Activated T-cell treated with anti-CD3 and anti-CD28 coated beads, Interleukin-2, amount 50 U/mL, for 4 hours (primary cell): ENCODE measurements around the gene PRDM16. TPM values are rescaled to one million over a fixed set of nuclear protein-coding genes. Genes with fewer than 3 reads are reported as not detected.

Experiments used
- ATAC-seq, 2 donors: fragments of 200-7000 bp; cut with Tn5 transposase; one replicate each; pipeline ENCODE4 v1.10.0; 2021
- DNase-seq: peaks from one replicate; pipeline ENCODE4 v3.0.0-alpha.2; 2020
- H3K27me3 Mint-ChIP-seq: one replicate; pipeline ENCODE4 v1.8.0; 2021; ENCODE audit warnings: low read depth, mixed read lengths
- H3K36me3 Mint-ChIP-seq: one replicate; pipeline ENCODE4 v1.8.0; 2022; ENCODE audit warnings: mixed read lengths; ENCODE audit not compliant: insufficient read depth
- H3K4me1 Mint-ChIP-seq: one replicate; pipeline ENCODE4 v1.8.0; 2021; ENCODE audit warnings: low read depth, mixed read lengths
- H3K4me3 Mint-ChIP-seq: one replicate; pipeline ENCODE4 v1.8.0; 2021; ENCODE audit warnings: mild to moderate bottlenecking, moderate library complexity, mixed read lengths
- H3K9me3 Mint-ChIP-seq: one replicate; pipeline ENCODE4 v1.8.0; 2021; ENCODE audit warnings: mixed read lengths
- total RNA-seq, 3 donors: library from RNA; stranded (reverse); gene quantifications; one replicate each; pipeline ENCODE4 v1.2.1, GENCODE V29; 2021

The PRDM16 gene
- total RNA-seq, 3 donors from 2014 or later, result 0.05 to 0.22 TPM; not detected in 1

DNA sequence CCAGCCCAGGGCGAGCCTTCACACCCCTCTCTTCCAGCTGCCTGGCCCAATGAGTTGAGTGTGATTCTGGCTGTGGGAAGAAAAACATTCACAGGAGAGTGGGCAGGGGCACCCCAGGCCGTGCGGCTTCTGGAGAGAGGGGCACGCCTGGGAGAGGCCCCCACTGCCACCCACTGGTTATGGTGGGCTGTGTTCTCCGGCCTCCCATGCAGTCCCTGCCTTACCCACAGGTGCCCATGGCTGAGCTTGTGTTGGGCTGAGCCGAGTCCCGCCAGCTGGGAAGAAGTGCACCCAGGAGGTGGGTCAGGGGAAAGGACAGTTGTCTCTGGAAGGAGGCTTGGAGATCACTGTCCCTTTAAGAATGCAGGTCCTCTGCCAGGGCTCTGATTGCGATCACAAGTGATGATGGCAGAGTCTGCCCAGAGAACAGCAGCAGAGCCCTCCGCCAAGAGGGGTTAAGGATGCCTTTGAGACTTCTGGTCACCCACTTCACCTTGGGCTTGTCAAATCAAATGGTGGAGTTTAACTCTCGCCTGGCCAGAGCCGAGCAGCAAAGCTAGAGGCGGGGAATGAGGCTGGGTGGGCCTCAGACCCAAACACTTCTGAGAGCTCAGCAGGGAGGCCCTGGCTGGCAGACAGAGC, 260.8 kb downstream of the PRDM16 start:
- H3K4me1 Mint-ChIP-seq, result no peaks in the 10 kb centered on the region
- ATAC-seq (no peak), DNase-seq (no peak)
- H3K27me3 Mint-ChIP-seq, result peaks cover 19% of the 10 kb centered on the region
- H3K9me3 Mint-ChIP-seq, result no peaks in the 10 kb centered on the region
- no peak overlapping the region for H3K4me3 Mint-ChIP-seq
- H3K36me3 Mint-ChIP-seq, result no peaks in the 10 kb centered on the region

DNA sequence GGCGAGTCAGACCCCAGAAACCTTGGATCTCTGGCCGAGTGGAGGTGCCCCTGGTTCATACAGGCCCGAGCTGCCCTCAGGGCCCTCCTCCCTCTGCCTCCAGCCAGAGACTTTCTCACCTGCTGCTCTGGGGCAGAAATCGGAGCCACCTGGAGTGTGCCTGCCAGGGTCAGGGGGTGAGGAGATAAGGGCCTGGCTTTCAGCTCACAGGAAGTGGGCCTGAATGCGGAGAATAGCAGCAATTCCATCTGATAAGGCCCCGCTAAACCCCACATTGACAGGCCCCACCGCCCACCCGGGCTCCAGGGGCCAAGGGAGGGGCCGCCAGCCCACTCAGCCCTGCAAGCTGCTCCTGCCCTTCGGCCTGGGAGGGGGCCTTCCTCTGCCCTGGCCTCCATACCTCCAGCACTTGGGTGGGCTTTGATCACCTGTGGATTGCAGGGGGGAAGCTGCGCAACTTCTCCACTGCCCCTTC, 261.8 kb downstream of the PRDM16 start:
- ATAC-seq (no peak), DNase-seq (no peak)
- H3K4me1 Mint-ChIP-seq, result no peaks in the 10 kb centered on the region
- no peak overlapping the region for H3K4me3 Mint-ChIP-seq
- H3K36me3 Mint-ChIP-seq, result no peaks in the 10 kb centered on the region
- H3K9me3 Mint-ChIP-seq, result no peaks in the 10 kb centered on the region
- H3K27me3 Mint-ChIP-seq, result peaks cover 16% of the 10 kb centered on the region

DNA sequence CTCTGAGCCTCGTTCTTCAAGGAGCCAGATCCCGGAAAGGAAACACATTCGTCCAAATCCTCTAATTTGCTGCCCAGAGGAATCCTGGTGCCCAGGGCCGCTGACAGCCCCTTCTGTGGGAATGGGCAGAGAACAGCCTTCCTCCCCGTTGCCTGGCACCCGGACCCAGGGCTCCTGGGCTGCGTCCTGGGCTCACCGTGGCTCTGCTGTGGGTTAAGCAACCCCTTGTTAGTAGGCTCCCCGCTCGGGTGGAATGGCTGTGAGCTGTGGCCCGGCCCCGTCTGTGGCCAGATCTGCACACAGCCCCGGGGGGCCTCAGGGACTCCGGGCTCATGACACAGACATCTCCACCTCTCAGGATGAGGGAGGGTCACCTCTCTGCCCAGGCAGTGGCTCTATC, 262.6 kb downstream of the PRDM16 start:
- ATAC-seq, result no peak
- no peak overlapping the region for H3K4me3 Mint-ChIP-seq
- H3K36me3 Mint-ChIP-seq, result no peaks in the 10 kb centered on the region
- peaks cover 12% of the 10 kb centered on the region for H3K27me3 Mint-ChIP-seq
- no peak for DNase-seq
- no peaks in the 10 kb centered on the region for H3K4me1 Mint-ChIP-seq
- H3K9me3 Mint-ChIP-seq, result no peaks in the 10 kb centered on the region

DNA sequence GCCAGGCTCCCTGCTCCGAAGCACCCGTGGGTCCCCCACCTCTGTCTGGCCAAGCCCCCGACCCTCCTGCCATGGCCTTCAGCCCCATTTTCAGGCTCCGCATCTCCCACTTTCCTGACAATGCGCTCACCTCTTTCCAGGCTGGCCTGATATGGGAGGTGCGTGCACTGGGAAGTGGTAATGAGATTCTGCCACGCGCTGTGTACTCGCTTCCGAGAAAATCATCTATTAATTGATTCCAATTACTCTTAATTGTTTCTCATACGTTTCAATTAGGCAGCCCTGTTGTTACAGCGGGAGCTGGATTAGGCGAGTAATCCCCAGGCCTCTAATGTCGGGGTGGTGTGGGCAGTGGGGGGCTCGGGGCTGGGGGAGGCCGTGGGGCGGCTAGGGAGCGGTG, 263.0 kb downstream of the PRDM16 start:
- Mint-ChIP-seq H3K27me3 (peaks cover 12% of the 10 kb centered on the region), H3K9me3 (no peaks in the 10 kb centered on the region), H3K4me1 (no peaks in the 10 kb centered on the region), H3K36me3 (no peaks in the 10 kb centered on the region), H3K4me3 (no peak overlapping the region)
- ATAC-seq (no peak), DNase-seq (no peak)

DNA sequence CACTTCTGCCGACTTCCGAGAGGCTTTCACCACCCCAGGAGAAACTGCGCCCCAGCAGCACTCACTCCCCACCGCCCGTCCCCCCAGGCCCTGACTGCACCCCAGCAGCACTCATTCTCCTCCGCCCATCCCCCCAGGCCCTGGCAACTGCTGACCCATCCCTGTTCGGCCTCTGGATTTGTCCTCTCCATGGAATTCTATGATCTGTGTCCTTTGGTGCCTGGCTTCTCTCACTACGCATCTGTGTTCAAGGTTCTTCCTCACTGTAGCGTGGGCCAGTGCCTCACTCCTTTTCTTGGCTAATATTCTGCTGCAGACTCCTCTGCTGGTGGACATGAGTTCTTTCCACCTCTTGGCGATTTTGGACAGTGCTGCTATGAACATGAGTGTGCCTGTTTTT, 263.7 kb downstream of the PRDM16 start:
- no peaks in the 10 kb centered on the region for H3K9me3 Mint-ChIP-seq

DNA sequence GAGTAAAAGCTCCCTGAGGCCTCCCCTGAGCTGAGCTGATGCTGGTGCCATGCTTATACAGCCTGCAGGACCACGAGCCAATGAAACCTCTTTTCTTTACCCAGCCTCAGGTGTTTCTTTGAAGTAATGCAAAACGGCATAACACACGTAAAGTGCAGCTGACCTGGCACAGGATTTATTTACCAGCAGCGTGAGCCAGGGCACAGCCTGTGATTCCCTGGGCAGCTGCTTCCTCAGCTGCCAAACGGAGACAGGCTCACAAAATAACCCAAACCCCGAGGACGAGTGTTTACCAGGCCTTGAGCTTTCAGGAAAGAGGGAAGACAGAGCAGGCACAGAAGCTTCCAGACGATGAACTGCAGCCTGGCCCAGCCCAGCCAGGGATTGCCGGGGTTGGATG, 264.9 kb downstream of the PRDM16 start:
- no peak overlapping the region for H3K4me3 Mint-ChIP-seq
- H3K4me1 Mint-ChIP-seq, result no peaks in the 10 kb centered on the region
- no peaks in the 10 kb centered on the region for H3K9me3 Mint-ChIP-seq
- DNase-seq (no peak), ATAC-seq (no peak)
- peaks cover 9% of the 10 kb centered on the region for H3K27me3 Mint-ChIP-seq
- H3K36me3 Mint-ChIP-seq, result no peaks in the 10 kb centered on the region

More for the DNA sequence above, 263.7 kb downstream of the PRDM16 start:
- ATAC-seq, result no peak
- peaks cover 12% of the 10 kb centered on the region for H3K27me3 Mint-ChIP-seq
- DNase-seq, result no peak
- H3K36me3 Mint-ChIP-seq, result no peaks in the 10 kb centered on the region
- no peaks in the 10 kb centered on the region for H3K4me1 Mint-ChIP-seq
- H3K4me3 Mint-ChIP-seq, result no peak overlapping the region

DNA sequence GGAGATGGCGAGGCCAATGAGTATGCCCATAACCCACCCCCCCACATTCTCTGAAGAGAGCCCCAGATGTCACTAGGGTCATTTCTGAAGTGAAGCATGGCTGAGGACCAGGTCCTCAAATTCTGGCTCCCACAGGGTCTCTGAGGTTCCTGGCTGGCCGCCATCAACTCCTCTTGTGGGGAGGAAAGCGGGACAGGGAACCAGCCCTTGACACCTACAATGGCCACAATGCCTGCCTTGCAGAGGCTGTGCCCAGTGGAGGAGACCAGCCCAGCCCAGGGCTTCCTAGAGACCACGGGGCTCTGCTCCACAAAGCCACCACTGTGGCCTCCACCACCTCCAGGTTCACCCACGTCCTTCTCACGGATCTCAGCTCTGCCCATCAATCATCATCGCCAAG, 265.4 kb downstream of the PRDM16 start:
- Mint-ChIP-seq H3K27me3 (peaks cover 7% of the 10 kb centered on the region), H3K9me3 (no peaks in the 10 kb centered on the region), H3K36me3 (no peaks in the 10 kb centered on the region), H3K4me3 (no peak overlapping the region), H3K4me1 (no peaks in the 10 kb centered on the region)
- DNase-seq (no peak), ATAC-seq (no peak)

DNA sequence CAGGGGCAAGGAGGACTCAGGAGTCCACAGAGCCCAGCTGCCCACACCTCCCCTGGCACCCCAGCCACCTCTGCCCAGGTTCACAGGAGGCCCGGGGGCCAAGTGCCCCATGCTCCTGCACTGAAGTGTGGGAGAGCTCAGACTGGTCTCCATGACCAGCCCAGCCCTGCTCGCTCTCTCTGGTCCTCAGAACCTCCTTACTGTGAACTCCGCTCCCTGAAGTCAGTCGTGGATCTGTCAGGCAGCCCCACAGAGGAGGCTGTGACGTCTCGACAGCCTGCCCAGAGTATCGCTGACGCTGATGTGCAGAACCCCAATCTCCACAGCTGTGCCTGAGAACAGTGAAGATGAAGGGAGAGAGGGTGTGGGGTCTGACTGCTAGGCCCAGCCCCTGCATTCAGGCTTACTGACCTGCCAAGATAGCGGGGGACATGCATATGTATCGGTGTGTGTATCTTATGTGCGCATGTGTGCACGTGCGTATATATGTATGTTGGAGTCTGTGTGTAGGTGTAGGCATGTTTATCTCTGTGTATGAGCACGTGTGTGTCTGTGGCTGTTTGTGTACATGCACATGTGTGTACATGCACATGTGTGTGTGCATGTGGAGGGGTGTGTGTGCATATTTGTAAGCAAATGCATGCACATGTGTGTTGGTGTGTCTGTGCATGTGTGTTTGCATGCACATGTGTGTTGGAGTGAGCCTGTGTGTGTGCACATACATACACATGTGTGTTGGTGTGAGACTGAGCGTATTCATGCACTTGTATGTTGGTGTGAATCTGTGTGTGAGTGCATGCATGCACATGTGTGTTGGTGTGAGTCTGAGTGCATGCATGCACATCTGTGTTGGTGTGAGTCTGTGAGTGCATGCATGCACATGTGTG, 267.0 kb downstream of the PRDM16 start:
- ATAC-seq (no peak), DNase-seq (no peak)
- Mint-ChIP-seq H3K9me3 (no peaks in the 10 kb centered on the region), H3K4me3 (no peak overlapping the region), H3K27me3 (peaks cover 6% of the 10 kb centered on the region), H3K36me3 (no peaks in the 10 kb centered on the region), H3K4me1 (no peaks in the 10 kb centered on the region)

DNA sequence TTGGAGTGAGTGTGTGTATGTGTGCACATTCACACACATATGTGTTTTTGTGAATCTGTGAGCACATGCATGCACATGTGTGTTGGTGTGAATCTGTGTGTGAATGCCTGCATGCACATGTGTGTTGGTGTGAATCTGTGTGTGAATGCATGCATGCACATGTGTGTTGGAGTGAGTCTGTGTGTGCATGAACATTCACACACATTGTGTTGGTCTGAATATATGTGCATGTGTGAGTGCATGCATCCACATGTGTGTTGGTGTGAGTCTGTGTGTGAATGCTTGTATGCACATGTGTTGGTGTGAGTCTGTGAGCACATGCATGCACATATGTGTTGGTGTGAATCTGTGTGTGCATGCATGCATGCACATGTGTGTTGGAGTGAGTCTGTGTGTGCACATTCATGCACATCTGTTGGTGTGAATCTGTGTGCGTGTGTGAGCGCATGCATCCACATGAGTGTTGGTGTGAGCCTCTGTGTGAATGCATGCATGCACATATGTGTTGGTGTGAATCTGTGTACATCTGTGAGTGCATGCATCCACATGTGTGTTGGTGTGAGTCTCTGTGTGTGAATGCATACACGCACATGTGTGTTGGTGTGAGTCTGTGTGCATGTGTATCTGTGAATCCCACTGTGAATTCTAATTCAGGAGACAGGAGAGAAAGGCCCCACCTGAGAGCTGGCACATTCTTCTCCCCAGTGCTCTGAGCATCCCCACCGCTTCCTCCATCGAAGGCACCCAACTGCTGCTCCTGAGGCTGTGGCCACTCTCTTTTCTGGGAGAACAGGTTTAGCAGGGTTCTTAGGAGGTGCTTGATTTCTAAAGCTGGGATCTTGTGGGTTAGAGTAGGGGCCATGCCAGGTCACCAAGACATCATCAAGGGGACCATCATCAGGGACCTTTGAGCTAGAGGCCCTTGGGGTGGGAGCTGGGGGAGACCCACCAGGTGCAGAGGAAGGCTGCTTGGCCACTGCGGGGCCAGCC, 267.9 kb downstream of the PRDM16 start:
- Mint-ChIP-seq H3K36me3 (no peaks in the 10 kb centered on the region), H3K4me3 (no peak overlapping the region), H3K9me3 (no peaks in the 10 kb centered on the region), H3K27me3 (peaks cover 11% of the 10 kb centered on the region), H3K4me1 (no peaks in the 10 kb centered on the region)
- no peak for ATAC-seq
- DNase-seq, result no peak

DNA sequence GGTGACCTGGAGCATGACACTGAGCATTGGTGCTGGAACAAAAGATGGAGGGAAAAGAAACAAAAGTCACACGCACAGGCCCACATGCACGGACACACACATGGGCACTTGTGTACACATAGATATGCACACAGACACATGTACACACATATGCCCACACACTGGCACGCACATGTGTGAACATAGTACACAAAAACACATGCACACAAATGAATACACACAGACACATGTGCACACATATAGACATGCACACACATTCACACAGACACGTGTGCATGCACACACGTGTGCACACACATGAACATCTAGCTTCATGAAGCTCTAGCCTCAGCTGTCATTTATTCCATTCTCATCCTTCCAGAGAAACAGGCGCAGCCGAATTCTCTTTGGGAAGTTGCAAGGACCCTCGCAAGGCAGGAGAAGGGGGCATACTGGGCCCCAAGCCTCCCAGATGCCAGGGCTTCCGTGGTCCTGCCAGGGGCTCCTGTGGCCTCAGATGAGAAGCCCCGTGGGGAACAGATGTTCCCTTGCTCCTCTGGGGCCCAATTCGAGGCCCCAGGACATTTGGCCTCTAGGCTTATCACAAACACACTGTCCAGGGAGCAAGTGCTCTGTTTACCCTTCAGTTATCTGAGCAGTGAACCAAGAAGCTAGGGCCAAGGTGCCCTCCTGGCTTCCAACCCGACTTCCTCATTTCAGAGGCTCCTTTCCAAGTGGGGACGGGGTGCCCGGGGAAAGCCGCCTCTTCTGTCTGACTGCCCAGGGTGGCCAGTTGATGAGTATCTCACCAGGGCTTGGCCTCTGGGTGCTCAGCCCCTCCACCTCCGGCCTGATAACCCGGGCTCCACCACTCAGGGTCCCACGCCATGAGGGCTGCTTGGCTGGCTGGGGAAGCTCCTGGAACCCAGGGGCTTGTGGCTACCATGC, 269.1 kb downstream of the PRDM16 start:
- no peak overlapping the region for H3K4me3 Mint-ChIP-seq
- H3K36me3 Mint-ChIP-seq, result no peaks in the 10 kb centered on the region
- no peak for ATAC-seq
- H3K27me3 Mint-ChIP-seq, result peaks cover 7% of the 10 kb centered on the region
- H3K9me3 Mint-ChIP-seq, result no peaks in the 10 kb centered on the region
- no peak for DNase-seq
- H3K4me1 Mint-ChIP-seq, result no peaks in the 10 kb centered on the region

DNA sequence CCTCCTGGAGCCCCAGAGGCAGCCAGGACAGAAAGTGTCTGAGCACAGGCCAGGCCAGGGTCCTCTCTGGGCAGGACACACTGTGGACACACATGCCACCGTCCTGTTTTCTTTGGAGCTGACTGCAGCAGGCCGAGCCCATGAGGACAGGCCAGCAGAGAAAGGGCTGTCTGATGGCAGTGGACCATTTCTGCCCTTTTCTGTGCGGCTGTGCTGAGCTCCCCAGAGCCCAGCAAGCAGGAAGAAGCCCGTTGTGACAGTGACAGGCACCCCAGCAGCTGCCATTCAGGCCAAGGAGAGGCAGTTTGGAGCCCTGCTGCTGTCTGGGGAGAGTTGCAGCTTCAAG, 269.7 kb downstream of the PRDM16 start:
- Mint-ChIP-seq H3K36me3 (no peaks in the 10 kb centered on the region), H3K27me3 (peaks cover 7% of the 10 kb centered on the region), H3K4me1 (no peaks in the 10 kb centered on the region), H3K9me3 (no peaks in the 10 kb centered on the region), H3K4me3 (no peak overlapping the region)
- DNase-seq (no peak), ATAC-seq (no peak)

DNA sequence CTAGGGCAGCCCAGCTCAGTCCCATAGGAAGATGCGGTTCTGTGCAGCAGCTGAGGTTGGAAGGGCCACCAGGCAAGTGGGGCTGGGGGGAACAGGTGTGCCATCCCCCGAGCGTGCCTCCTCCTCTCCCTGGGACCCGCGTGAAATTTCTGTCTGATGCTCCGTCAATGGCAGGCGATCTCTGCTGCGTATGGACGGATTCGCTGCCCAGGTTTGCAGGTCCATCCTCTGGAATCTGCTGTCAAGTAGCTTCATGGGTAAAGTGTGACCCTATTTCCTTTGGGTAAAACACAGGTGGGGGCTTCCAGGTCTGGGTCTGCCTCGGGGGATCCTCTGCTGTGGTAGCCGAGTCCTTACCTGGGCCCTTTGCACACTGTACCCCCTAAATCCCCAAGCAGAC, 270.9 kb downstream of the PRDM16 start:
- no peaks in the 10 kb centered on the region for H3K36me3 Mint-ChIP-seq
- no peak overlapping the region for H3K4me3 Mint-ChIP-seq
- H3K4me1 Mint-ChIP-seq, result no peaks in the 10 kb centered on the region
- peaks cover 8% of the 10 kb centered on the region for H3K27me3 Mint-ChIP-seq
- DNase-seq, result no peak
- no peak for ATAC-seq
- H3K9me3 Mint-ChIP-seq, result peaks cover 9% of the 10 kb centered on the region

DNA sequence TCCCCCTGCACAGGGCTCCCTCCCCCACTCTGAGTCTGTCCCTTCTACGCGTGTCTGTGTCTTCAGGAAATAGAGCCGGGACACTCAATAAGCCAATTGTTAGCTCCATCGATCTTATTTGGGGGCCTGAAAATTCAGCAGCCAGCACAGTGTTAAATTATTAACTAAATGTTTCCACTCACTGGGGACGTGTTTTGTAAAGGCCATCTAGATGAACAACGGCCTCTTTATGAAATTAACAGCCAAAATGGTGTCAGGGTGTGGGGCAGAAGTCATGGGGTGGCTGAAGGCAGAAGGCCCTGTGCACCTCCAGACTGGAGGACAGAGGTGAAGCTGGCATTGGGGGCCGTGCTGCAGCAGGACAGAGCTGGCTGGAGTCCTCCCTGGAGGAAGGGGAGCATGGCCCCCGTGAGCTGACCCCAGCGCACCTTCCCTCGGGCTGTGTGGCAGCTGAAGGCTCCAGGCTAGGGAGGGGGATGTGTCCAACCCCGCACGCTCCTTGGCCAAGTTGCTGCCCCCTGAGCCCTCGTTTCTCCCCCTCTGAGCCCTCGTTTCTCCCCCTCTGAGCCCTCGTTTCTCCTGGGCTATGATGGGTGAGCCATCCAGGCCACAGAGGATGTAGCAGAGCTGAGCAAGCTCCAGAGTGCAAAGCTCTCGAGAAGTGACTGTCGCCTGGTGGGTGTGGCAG, 271.7 kb downstream of the PRDM16 start:
- Mint-ChIP-seq H3K36me3 (no peaks in the 10 kb centered on the region), H3K9me3 (peaks cover 9% of the 10 kb centered on the region), H3K27me3 (peaks cover 8% of the 10 kb centered on the region), H3K4me3 (no peak overlapping the region), H3K4me1 (no peaks in the 10 kb centered on the region)
- DNase-seq, result no peak
- no peak for ATAC-seq
